Trophoblast cell (in vitro differentiated cells and primary cell): ENCODE data around the gene KCNH8.

Source experiments
- DNase-seq, 2 donors: peaks; one replicate each; pipeline ENCODE4 v3.0.0-alpha.2; 2016
- H2AFZ ChIP-seq: 2 replicates; pipeline ENCODE4 v1.6.1; 2013; ENCODE audit warnings: low read length, moderate library complexity, mild to moderate bottlenecking; ENCODE audit not compliant: insufficient read depth, poor library complexity
- H2AK5ac ChIP-seq: 2 replicates; pipeline ENCODE4 v1.6.1; 2013; ENCODE audit warnings: mild to moderate bottlenecking, low read length
- H2BK120ac ChIP-seq: 2 replicates; pipeline ENCODE4 v1.6.1; 2013; ENCODE audit warnings: low read length, mild to moderate bottlenecking, moderate library complexity; ENCODE audit not compliant: insufficient read depth, poor library complexity
- H2BK12ac ChIP-seq: 2 replicates; pipeline ENCODE4 v1.6.1; 2013; ENCODE audit warnings: mild to moderate bottlenecking, low read length, moderate library complexity
- H2BK5ac ChIP-seq: 2 replicates; pipeline ENCODE4 v1.6.1; 2013; ENCODE audit warnings: low read length, low read depth, moderate library complexity, mild to moderate bottlenecking; ENCODE audit not compliant: poor library complexity
- H3K14ac ChIP-seq: 2 replicates; pipeline ENCODE4 v1.6.1; 2013; ENCODE audit warnings: mild to moderate bottlenecking, low read length
- H3K18ac ChIP-seq: 2 replicates; pipeline ENCODE4 v1.6.1; 2013; ENCODE audit warnings: mild to moderate bottlenecking, low read length
- H3K23ac ChIP-seq: 2 replicates; pipeline ENCODE4 v1.6.1; 2013; ENCODE audit warnings: low read length
- H3K27ac ChIP-seq: 2 replicates; pipeline ENCODE4 v1.5.1; 2013; ENCODE audit warnings: low read depth, mild to moderate bottlenecking, inconsistent platforms, low read length, moderate library complexity
- H3K27me3 ChIP-seq: 2 replicates; pipeline ENCODE4 v1.6.1; 2013; ENCODE audit warnings: inconsistent platforms, mild to moderate bottlenecking, low read length, moderate library complexity; ENCODE audit not compliant: insufficient read depth
- H3K36me3 ChIP-seq, 2 experiments: 1 replicate in 1 of 2; 2 replicates in 1 of 2; pipeline ENCODE4 v1.6.1; 2013; ENCODE audit warnings: low read length in 2 of 2, mild to moderate bottlenecking in 2 of 2, moderate library complexity in 1 of 2; ENCODE audit not compliant: insufficient read depth in 2 of 2, control insufficient read depth in 1 of 2
- H3K4ac ChIP-seq: 2 replicates; pipeline ENCODE4 v1.6.1; 2013; ENCODE audit warnings: low read depth, mild to moderate bottlenecking, low read length, moderate library complexity
- H3K4me1 ChIP-seq, 2 experiments: 1 replicate in 1 of 2; 2 replicates in 1 of 2; pipeline ENCODE4 v1.6.1; 2013; ENCODE audit warnings: low read length in 2 of 2, mild to moderate bottlenecking in 2 of 2, moderate library complexity in 1 of 2; ENCODE audit not compliant: insufficient read depth in 2 of 2, control insufficient read depth in 1 of 2
- H3K4me2 ChIP-seq: 2 replicates; pipeline ENCODE4 v1.6.1; 2013; ENCODE audit warnings: inconsistent platforms, mild to moderate bottlenecking, low read length, moderate library complexity
- H3K4me3 ChIP-seq: 2 replicates; pipeline ENCODE4 v1.5.1; 2013; ENCODE audit warnings: mild to moderate bottlenecking, low read depth, low read length, inconsistent platforms
- H3K79me1 ChIP-seq: one replicate; pipeline ENCODE4 v1.6.1; 2013; ENCODE audit warnings: low read length
- H3K79me2 ChIP-seq: 2 replicates; pipeline ENCODE4 v1.6.1; 2013; ENCODE audit warnings: low read length, mild to moderate bottlenecking; ENCODE audit not compliant: control insufficient read depth, insufficient read depth, poor library complexity
- H3K9ac ChIP-seq: 2 replicates; pipeline ENCODE4 v1.6.1; 2013; ENCODE audit warnings: mild to moderate bottlenecking, low read length
- H3K9me3 ChIP-seq: 2 replicates; pipeline ENCODE4 v1.6.1; 2013; ENCODE audit warnings: low read depth, mild to moderate bottlenecking, control low read depth, inconsistent platforms, low read length; ENCODE audit not compliant: insufficient read depth
- H4K12ac ChIP-seq: 2 replicates; pipeline ENCODE4 v1.6.1; 2013; ENCODE audit warnings: low read depth, mild to moderate bottlenecking, low read length, moderate library complexity
- H4K8ac ChIP-seq: 2 replicates; pipeline ENCODE4 v1.6.1; 2013; ENCODE audit warnings: low read depth, mild to moderate bottlenecking, low read length, moderate library complexity
- H4K91ac ChIP-seq: one replicate; pipeline ENCODE4 v1.6.1; 2013; ENCODE audit warnings: low read depth, mild to moderate bottlenecking, low read length, moderate library complexity
- WGBS: extraction: QIAGEN DNeasy Blood & Tissue Kit; methylation state at CpG from one replicate; pipeline ENCODE4 v1.1.7; 2013; ENCODE audit warnings: missing lambda C conversion rate; ENCODE audit not compliant: insufficient read length, insufficient coverage; ENCODE audit errors: extremely low coverage; 5-methylcytosine and 5-hydroxymethylcytosine counted together

Gene KCNH8

GRCh38 chr3:19342389-19342788, 194.1 kb downstream of the KCNH8 start:
- H2BK120ac ChIP-seq = no peak overlapping the region
- WGBS = no CpG with 5 or more reads among the region's 5 CpGs
- DNase-seq = no peak

GRCh38 chr3:19346759-19347158, 198.4 kb downstream of the KCNH8 start:
- no peak overlapping the region for H3K27ac ChIP-seq
- H3K4ac ChIP-seq = no peak overlapping the region
- no peak overlapping the region for H3K14ac ChIP-seq
- no peak for DNase-seq
- no peak overlapping the region for H3K9ac ChIP-seq
- WGBS = no CpG with 5 or more reads among the region's 1 CpG
- H3K79me1 ChIP-seq = no peaks in the 10 kb centered on the region
- H4K12ac ChIP-seq = no peak overlapping the region
- H3K4me2 ChIP-seq = no peak overlapping the region
- H3K18ac ChIP-seq = no peak overlapping the region
- H3K4me1 ChIP-seq = no peaks in the 10 kb centered on the region
- H2AK5ac ChIP-seq = no peak overlapping the region
- no peak overlapping the region for H2BK120ac ChIP-seq
- no peak overlapping the region for H4K91ac ChIP-seq
- no peaks in the 10 kb centered on the region for H3K27me3 ChIP-seq
- no peak overlapping the region for H4K8ac ChIP-seq
- H2BK12ac ChIP-seq = no peak overlapping the region
- H3K4me3 ChIP-seq = no peak overlapping the region
- no peaks in the 10 kb centered on the region for H3K9me3 ChIP-seq
- no peak overlapping the region for H2BK5ac ChIP-seq
- no peak overlapping the region for H3K23ac ChIP-seq
- no peaks in the 10 kb centered on the region for H3K79me2 ChIP-seq
- H2AFZ ChIP-seq = no peak overlapping the region
- no peaks in the 10 kb centered on the region for H3K36me3 ChIP-seq

More at GRCh38 chr3:19342389-19342788, 194.1 kb downstream of the KCNH8 start:
- Histone ChIP-seq H3K23ac (no peak overlapping the region), H2AK5ac (no peak overlapping the region), H3K18ac (no peak overlapping the region), H2AFZ (no peak overlapping the region), H4K91ac (no peak overlapping the region), H3K4me3 (no peak overlapping the region), H4K12ac (no peak overlapping the region), H3K4me1 (no peaks in the 10 kb centered on the region), H4K8ac (no peak overlapping the region), H3K9ac (no peak overlapping the region), H3K27me3 (no peaks in the 10 kb centered on the region), H3K36me3 (no peaks in the 10 kb centered on the region), H2BK12ac (no peak overlapping the region), H3K79me1 (no peaks in the 10 kb centered on the region), H3K79me2 (no peaks in the 10 kb centered on the region), H3K4me2 (no peak overlapping the region), H3K4ac (no peak overlapping the region), H2BK5ac (no peak overlapping the region), H3K14ac (no peak overlapping the region), H3K9me3 (no peaks in the 10 kb centered on the region), H3K27ac (no peak overlapping the region)

GRCh38 chr3:19347671-19348070, 199.4 kb downstream of the KCNH8 start:
- Histone ChIP-seq H2BK5ac (no peak overlapping the region), H3K4me1 (no peaks in the 10 kb centered on the region), H3K36me3 (no peaks in the 10 kb centered on the region), H4K12ac (no peak overlapping the region), H3K4me2 (no peak overlapping the region), H3K9ac (no peak overlapping the region), H3K27ac (no peak overlapping the region), H3K27me3 (no peaks in the 10 kb centered on the region), H4K8ac (no peak overlapping the region), H3K79me1 (no peaks in the 10 kb centered on the region), H3K23ac (no peak overlapping the region), H2BK12ac (no peak overlapping the region), H3K14ac (no peak overlapping the region), H3K18ac (no peak overlapping the region), H3K4me3 (no peak overlapping the region), H3K4ac (no peak overlapping the region), H2AFZ (no peak overlapping the region), H4K91ac (no peak overlapping the region), H3K9me3 (no peaks in the 10 kb centered on the region), H3K79me2 (no peaks in the 10 kb centered on the region), H2BK120ac (no peak overlapping the region), H2AK5ac (no peak overlapping the region)
- no CpG with 5 or more reads among the region's 7 CpGs for WGBS
- no peak for DNase-seq

GRCh38 chr3:19348500-19348899, 200.2 kb downstream of the KCNH8 start:
- WGBS = no CpG with 5 or more reads among the region's 2 CpGs

More at GRCh38 chr3:19348500-19348899, 200.2 kb downstream of the KCNH8 start:
- Histone ChIP-seq H2BK120ac (no peak overlapping the region), H3K27me3 (no peaks in the 10 kb centered on the region), H2AK5ac (no peak overlapping the region), H3K36me3 (no peaks in the 10 kb centered on the region), H4K8ac (no peak overlapping the region), H3K9me3 (no peaks in the 10 kb centered on the region), H3K79me1 (no peaks in the 10 kb centered on the region), H2AFZ (no peak overlapping the region), H3K14ac (no peak overlapping the region), H3K27ac (no peak overlapping the region), H3K4ac (no peak overlapping the region), H2BK12ac (no peak overlapping the region), H3K18ac (no peak overlapping the region), H3K4me3 (no peak overlapping the region), H4K91ac (no peak overlapping the region), H3K4me1 (no peaks in the 10 kb centered on the region), H3K4me2 (no peak overlapping the region), H3K9ac (no peak overlapping the region), H3K23ac (no peak overlapping the region), H4K12ac (no peak overlapping the region), H3K79me2 (no peaks in the 10 kb centered on the region), H2BK5ac (no peak overlapping the region)
- DNase-seq = no peak
